Keratinocyte (primary cell): Measurements from ENCODE around the gene ITGAX. TPM values are rescaled to one million over a fixed set of nuclear protein-coding genes. Genes with fewer than 3 reads are reported as not detected.

Experiments used
- DNase-seq: peaks from one replicate; pipeline ENCODE4 v3.0.0-alpha.2; 2011; ENCODE audit warnings: low read depth, missing footprints, low spot score
- FAIRE-seq: peaks from 2 replicates; lab custom pipeline; 2011; peaks lifted over from hg19 to GRCh38; lab: Jason Lieb, UNC
- H2AFZ ChIP-seq: 2 replicates; pipeline ENCODE4 v1.6.0; 2012; ENCODE audit warnings: low read length, control low read depth, inconsistent platforms; ENCODE audit not compliant: control insufficient read depth
- H3K27ac ChIP-seq: 2 replicates; pipeline ENCODE4 v1.5.1; 2011; ENCODE audit warnings: low read length; ENCODE audit not compliant: control insufficient read depth, insufficient read depth
- H3K27me3 ChIP-seq: 3 replicates; pipeline ENCODE4 v1.6.0; 2011; ENCODE audit warnings: low read length; ENCODE audit not compliant: control insufficient read depth, insufficient read depth; ENCODE audit errors: extremely low read depth
- H3K36me3 ChIP-seq, 2 experiments: 2 replicates in 1 of 2; 3 replicates in 1 of 2; pipeline ENCODE4 v1.5.1; 2011; ENCODE audit warnings: low read length in 2 of 2, mild to moderate bottlenecking in 1 of 2; ENCODE audit not compliant: control insufficient read depth in 2 of 2, insufficient read depth in 2 of 2; ENCODE audit errors: extremely low read depth in 1 of 2
- H3K4me1 ChIP-seq: 3 replicates; pipeline ENCODE4 v1.5.1; 2011; ENCODE audit warnings: low read length; ENCODE audit not compliant: control insufficient read depth, insufficient read depth; ENCODE audit errors: extremely low read depth
- H3K4me2 ChIP-seq: 3 replicates; pipeline ENCODE4 v1.6.0; 2011; ENCODE audit warnings: low read depth, low read length; ENCODE audit not compliant: control insufficient read depth, insufficient read depth; ENCODE audit errors: extremely low read depth
- H3K4me3 ChIP-seq, 3 experiments: fragments of 200-600 bp in 1 of 3; sonication (generic) in 1 of 3; 2 replicates in 2 of 3; 3 replicates in 1 of 3; pipeline ENCODE4 v1.5.1; 2011 to 2016; ENCODE audit warnings: low read length in 3 of 3, mild to moderate bottlenecking in 3 of 3, control low read depth in 2 of 3, inconsistent platforms in 1 of 3, low read depth in 1 of 3, mixed read lengths in 1 of 3, mixed run types in 1 of 3, moderate library complexity in 1 of 3; ENCODE audit not compliant: control insufficient read depth in 2 of 3, insufficient read depth in 2 of 3; ENCODE audit errors: extremely low read depth in 1 of 3
- H3K79me2 ChIP-seq: 2 replicates; pipeline ENCODE4 v1.6.0; 2012; ENCODE audit warnings: low read length; ENCODE audit not compliant: control insufficient read depth, insufficient read depth
- H3K9ac ChIP-seq: 3 replicates; pipeline ENCODE4 v1.6.0; 2011; ENCODE audit warnings: low read length; ENCODE audit not compliant: control insufficient read depth, insufficient read depth; ENCODE audit errors: extremely low read depth
- H3K9me1 ChIP-seq: 3 replicates; pipeline ENCODE4 v1.6.0; 2011; ENCODE audit warnings: low read length; ENCODE audit not compliant: control insufficient read depth, insufficient read depth; ENCODE audit errors: extremely low read depth
- H3K9me3 ChIP-seq: 2 replicates; pipeline ENCODE4 v1.5.1; 2012; ENCODE audit warnings: low read depth, low read length; ENCODE audit not compliant: control insufficient read depth
- H4K20me1 ChIP-seq: 3 replicates; pipeline ENCODE4 v1.6.0; 2011; ENCODE audit warnings: low read length; ENCODE audit not compliant: control insufficient read depth, insufficient read depth; ENCODE audit errors: extremely low read depth
- EZH2 ChIP-seq: IDR thresholded peaks from one replicate; pipeline ENCODE4 v1.6.1; 2012; ENCODE audit warnings: inconsistent platforms, mild to moderate bottlenecking, low read length, moderate library complexity
- dilution Hi-C: fragments of 300-500 bp; cut with MboI; formaldehyde crosslinking; loops from one replicate; pipeline ENCODE4 v1.7.0; 2020; ENCODE audit warnings: low sequenced_read_pairs; ENCODE audit not compliant: extremely low pct_ligation_motif_present
- polyA plus RNA-seq, 5 experiments: library from polyadenylated mRNA; depleted of rRNA in 3 of 5; stranded (reverse) in 3 of 5; stranded (forward) in 1 of 5; unstranded in 1 of 5; fragments of >200 nt; gene quantifications; 1 replicate in 1 of 5; 2 replicates in 3 of 5; 3 replicates in 1 of 5; pipeline versions ENCODE4 v1.2.1 to v1.2.3, GENCODE V29; 2011 to 2012; ENCODE audit warnings: missing spikeins in 2 of 5, low read depth in 1 of 5, low replicate concordance in 1 of 5
- TF ChIP-seq, protein P1 (sequence below), 3 experiments: IDR thresholded peaks in 1 of 3; conservative IDR thresholded peaks in 1 of 3; optimal IDR thresholded peaks in 1 of 3; 2 replicates in 2 of 3; 3 replicates in 1 of 3; pipeline versions ENCODE3 to v1.5.1; 2011; ENCODE audit warnings: low read length in 3 of 3, mild to moderate bottlenecking in 3 of 3, moderate library complexity in 2 of 3, control low read depth in 1 of 3, inconsistent platforms in 1 of 3; ENCODE audit not compliant: insufficient read depth in 2 of 3; ENCODE audit errors: extremely low read depth in 1 of 3

The ITGAX gene
- polyA plus RNA-seq, 1 donor (not counting 4 experiments of a cell fraction or from before 2014, with no cell fraction given): 0.04 TPM

DNA sequence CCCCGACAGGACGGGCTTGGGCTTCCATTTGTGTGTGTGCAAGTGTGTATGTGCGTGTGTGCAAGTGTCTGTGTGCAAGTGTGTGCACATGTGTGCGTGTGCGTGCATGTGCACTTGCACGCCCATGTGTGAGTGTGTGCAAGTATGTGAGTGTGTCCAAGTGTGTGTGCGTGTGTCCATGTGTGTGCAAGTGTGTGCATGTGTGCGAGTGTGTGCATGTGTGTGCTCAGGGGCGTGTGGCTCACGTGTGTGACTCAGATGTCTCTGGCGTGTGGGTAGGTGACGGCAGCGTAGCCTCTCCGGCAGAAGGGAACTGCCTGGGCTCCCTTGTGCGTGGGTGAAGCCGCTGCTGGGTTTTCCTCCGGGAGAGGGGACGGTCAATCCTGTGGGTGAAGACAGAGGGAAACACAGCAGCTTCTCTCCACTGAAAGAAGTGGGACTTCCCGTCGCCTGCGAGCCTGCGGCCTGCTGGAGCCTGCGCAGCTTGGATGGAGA lies 23.1 kb upstream of the ITGAX start:
- H3K9ac ChIP-seq: no peak overlapping the region
- H3K27me3 ChIP-seq: peaks cover 41% of the 10 kb centered on the region
- H3K79me2 ChIP-seq: no peaks in the 10 kb centered on the region
- TF ChIP-seq, protein P1, sequence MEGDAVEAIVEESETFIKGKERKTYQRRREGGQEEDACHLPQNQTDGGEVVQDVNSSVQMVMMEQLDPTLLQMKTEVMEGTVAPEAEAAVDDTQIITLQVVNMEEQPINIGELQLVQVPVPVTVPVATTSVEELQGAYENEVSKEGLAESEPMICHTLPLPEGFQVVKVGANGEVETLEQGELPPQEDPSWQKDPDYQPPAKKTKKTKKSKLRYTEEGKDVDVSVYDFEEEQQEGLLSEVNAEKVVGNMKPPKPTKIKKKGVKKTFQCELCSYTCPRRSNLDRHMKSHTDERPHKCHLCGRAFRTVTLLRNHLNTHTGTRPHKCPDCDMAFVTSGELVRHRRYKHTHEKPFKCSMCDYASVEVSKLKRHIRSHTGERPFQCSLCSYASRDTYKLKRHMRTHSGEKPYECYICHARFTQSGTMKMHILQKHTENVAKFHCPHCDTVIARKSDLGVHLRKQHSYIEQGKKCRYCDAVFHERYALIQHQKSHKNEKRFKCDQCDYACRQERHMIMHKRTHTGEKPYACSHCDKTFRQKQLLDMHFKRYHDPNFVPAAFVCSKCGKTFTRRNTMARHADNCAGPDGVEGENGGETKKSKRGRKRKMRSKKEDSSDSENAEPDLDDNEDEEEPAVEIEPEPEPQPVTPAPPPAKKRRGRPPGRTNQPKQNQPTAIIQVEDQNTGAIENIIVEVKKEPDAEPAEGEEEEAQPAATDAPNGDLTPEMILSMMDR (optimal IDR thresholded peaks at IDR 0.05 in 1 of 3, IDR thresholded peaks at IDR 0.05 in 1 of 3, conservative IDR thresholded peaks at IDR 0.05 in 1 of 3; ENCODE audit: extremely low read depth in 1 of 3, insufficient read depth in 2 of 3, low read length in 3 of 3): no peak
- peak; percentile 66 for TF ChIP-seq EZH2
- DNase-seq (no peak), FAIRE-seq (no peak)
- H3K9me1 ChIP-seq: no peaks in the 10 kb centered on the region
- H4K20me1 ChIP-seq: no peaks in the 10 kb centered on the region
- no peaks in the 10 kb centered on the region for H3K9me3 ChIP-seq
- no peak overlapping the region for H3K4me3 ChIP-seq
- H3K36me3 ChIP-seq: no peaks in the 10 kb centered on the region
- H3K4me2 ChIP-seq: no peak overlapping the region
- H3K4me1 ChIP-seq: no peaks in the 10 kb centered on the region
- no peak overlapping the region for H3K27ac ChIP-seq
- dilution Hi-C loops: no loop called here
- H2AFZ ChIP-seq: no peak overlapping the region

DNA sequence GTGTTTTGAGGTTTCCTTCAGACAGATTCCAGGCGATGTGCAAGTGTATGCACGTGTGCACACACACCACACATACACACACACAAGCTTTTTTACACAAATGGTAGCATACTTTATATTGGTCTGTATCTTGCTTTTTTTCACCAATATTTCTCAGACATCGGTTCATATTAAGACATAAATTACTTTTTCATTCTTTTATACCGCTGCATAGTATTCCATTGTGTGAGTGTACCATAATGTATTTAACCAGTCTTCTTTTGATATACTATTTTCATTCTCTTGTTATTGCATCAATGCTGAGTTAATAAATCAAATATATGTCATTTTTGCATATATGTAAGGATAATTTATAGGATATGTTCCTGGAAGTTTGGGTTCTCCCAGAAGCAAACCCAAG lies 22.4 kb upstream of the ITGAX start:
- DNase-seq (no peak), FAIRE-seq (no peak)
- TF ChIP-seq, protein P1 (optimal IDR thresholded peaks at IDR 0.05 in 1 of 3, IDR thresholded peaks at IDR 0.05 in 1 of 3, conservative IDR thresholded peaks at IDR 0.05 in 1 of 3; ENCODE audit: extremely low read depth in 1 of 3, insufficient read depth in 2 of 3, low read length in 3 of 3): no peak
- TF ChIP-seq EZH2: no peak
- H3K9me1 ChIP-seq: no peaks in the 10 kb centered on the region
- no peaks in the 10 kb centered on the region for H3K4me1 ChIP-seq
- no peak overlapping the region for H3K4me3 ChIP-seq
- no peaks in the 10 kb centered on the region for H4K20me1 ChIP-seq
- H3K27me3 ChIP-seq: peaks cover 41% of the 10 kb centered on the region
- dilution Hi-C loops: no loop called here
- no peak overlapping the region for H3K9ac ChIP-seq
- no peaks in the 10 kb centered on the region for H3K9me3 ChIP-seq
- no peak overlapping the region for H3K4me2 ChIP-seq
- no peak overlapping the region for H3K27ac ChIP-seq
- no peaks in the 10 kb centered on the region for H3K36me3 ChIP-seq
- no peak overlapping the region for H2AFZ ChIP-seq
- H3K79me2 ChIP-seq: no peaks in the 10 kb centered on the region
